Right ventricle myocardium inferior (tissue), 1 donor: ENCODE data around the gene BSPRY. TPM values are rescaled to one million over a fixed set of nuclear protein-coding genes. Genes with fewer than 3 reads are reported as not detected.
"Not testable (repeated sequence)": the region's sequence is repeated elsewhere in the genome, so short reads cannot be mapped to it uniquely, and the experiment has no call there.

ENCODE experiments used
- ATAC-seq: fragments of 200-7000 bp; cut with Tn5 transposase; one replicate; pipeline ENCODE4 v1.9.1; 2020; ENCODE audit warnings: mild to moderate bottlenecking, moderate library complexity
- DNase-seq: peaks from one replicate; pipeline ENCODE4 v3.0.0; 2021; ENCODE audit errors: missing footprints
- intact Hi-C: fragments of 100-400 bp; cut with DNase I; formaldehyde crosslinking; loops from one replicate; pipeline ENCODE4 v1.11.0; 2022
- total RNA-seq: library from RNA; stranded (reverse); fragmentation: NEBNext Ultra II Directional; extraction: Animal tissue kit (Norgen Biotek cat#: 25700); gene quantifications from one replicate; pipeline ENCODE4 v1.2.1, GENCODE V29; 2021
- donor health status: DM: no; HTN: yes; CAD: no; lungs with severe emphysema.

BSPRY gene
- total RNA-seq, 1 donor from 2014 or later = 0.35 TPM

- intact Hi-C loops = no loop called here
- DNase-seq (no peak), ATAC-seq (no peak)
These were observed 37.4 kb downstream of the BSPRY start for GRCh38 chr9:113386571-113387393.

- intact Hi-C loops = no loop called here
- DNase-seq (no peak), ATAC-seq (no peak)
These were observed 38.4 kb downstream of the BSPRY start for GRCh38 chr9:113387560-113388230.

GRCh38 chr9:113388833-113389232 is 39.5 kb downstream of the BSPRY start:
- DNase-seq (no peak), ATAC-seq (no peak)
- intact Hi-C loops = no loop called here

GRCh38 chr9:113389451-113389850 is 40.1 kb downstream of the BSPRY start:
- intact Hi-C loops = no loop called here
- DNase-seq (no peak), ATAC-seq (no peak)

GRCh38 chr9:113390192-113390960 is 41.0 kb downstream of the BSPRY start:
- DNase-seq (no peak), ATAC-seq (no peak)
- intact Hi-C loops = no loop called here

GRCh38 chr9:113391917-113392316 is 42.6 kb downstream of the BSPRY start:
- intact Hi-C loops = no loop called here
- ATAC-seq = no peak
- no peak for DNase-seq

- DNase-seq (no peak), ATAC-seq (no peak)
- intact Hi-C loops = no loop called here
These were observed 43.9 kb downstream of the BSPRY start for GRCh38 chr9:113393281-113393680.

GRCh38 chr9:113395000-113395861 is 45.9 kb downstream of the BSPRY start:
- ATAC-seq = no peak
- no peak for DNase-seq
- intact Hi-C loops = no loop called here

- DNase-seq = no peak
- intact Hi-C loops = no loop called here
- no peak for ATAC-seq
These were observed 47.9 kb downstream of the BSPRY start for GRCh38 chr9:113397203-113397631.

GRCh38 chr9:113398796-113399195 is 49.5 kb downstream of the BSPRY start:
- ATAC-seq = no peak
- intact Hi-C loops = loop anchor here (1.0 kb wide), 1 partner anchor 54 kb away; no protein-coding TSS in a partner anchor
- DNase-seq = no peak

GRCh38 chr9:113399646-113400200 is 50.4 kb downstream of the BSPRY start:
- intact Hi-C loops = loop anchor here (2.0 to 10.0 kb wide), 5 partner anchors 89 to 258 kb away; partner anchors contain the start of genes CDC26, PRPF4 and SLC31A2
- no peak for ATAC-seq
- no peak for DNase-seq

- ATAC-seq (peak; percentile 99), DNase-seq (peak; percentile 100)
- intact Hi-C loops = loop anchor here (2.0 to 10.0 kb wide), 5 partner anchors 90 to 256 kb away; partner anchors contain the start of genes CDC26, PRPF4 and SLC31A2
These were observed 51.9 kb downstream of the BSPRY start, which contains the start of gene ALAD for GRCh38 chr9:113401027-113401792. Gene ALAD (minus strand): TSS chr9:113401284. CDS start chr9:113393559, 7,725 bp downstream.

GRCh38 chr9:113403646-113404045 is 54.3 kb downstream of the BSPRY start:
- DNase-seq = no peak
- ATAC-seq = no peak
- intact Hi-C loops = loop anchor here (5.0 to 10.0 kb wide), 3 partner anchors 184 to 254 kb away; partner anchors contain the start of gene SLC31A2

GRCh38 chr9:113406353-113406752 is 57.0 kb downstream of the BSPRY start:
- intact Hi-C loops = loop anchor here (10.0 kb wide), 1 partner anchor 252 kb away; the partner anchor contains the start of gene SLC31A2
- ATAC-seq, DNase-seq: not testable (repeated sequence)

GRCh38 chr9:113406873-113407511 is 57.7 kb downstream of the BSPRY start:
- ATAC-seq, DNase-seq: not testable (repeated sequence)
- intact Hi-C loops = loop anchor here (1.0 to 10.0 kb wide), 2 partner anchors 98 to 252 kb away; partner anchors contain the start of gene SLC31A2

GRCh38 chr9:113409481-113409880 is 60.1 kb downstream of the BSPRY start:
- intact Hi-C loops = loop anchor here (10.0 kb wide), 1 partner anchor 255 kb away; the partner anchor contains the start of gene SLC31A2

More at GRCh38 chr9:113409481-113409880, 60.1 kb downstream of the BSPRY start:
- no peak for DNase-seq
- ATAC-seq = no peak
